ENCODE measurements around the gene ZSCAN10.

GRCh38 chr16:3042376-3042775 lies 56.7 kb downstream of the ZSCAN10 start:
- TF ChIP-seq CTCF (CRISPR knock-in tag; IDR thresholded peaks at IDR 0.05) (no peak), RFX3 (CRISPR knock-in tag; IDR thresholded peaks at IDR 0.05) (no peak), ZNF274 (CRISPR knock-in tag; IDR thresholded peaks at IDR 0.05) (no peak), NAIF1 (CRISPR knock-in tag; IDR thresholded peaks at IDR 0.05; ENCODE audit: borderline replicate concordance) (no peak), EED (CRISPR knock-in tag; IDR thresholded peaks at IDR 0.05) (no peak), BORCS8-MEF2B (CRISPR knock-in tag; IDR thresholded peaks at IDR 0.05) (no peak), POLR2AphosphoS5 (IDR thresholded peaks at IDR 0.05; ENCODE audit: low read depth, low read length) (no peak), ZSCAN30 (CRISPR knock-in tag; IDR thresholded peaks at IDR 0.05) (no peak), HOXA3 (CRISPR knock-in tag; IDR thresholded peaks at IDR 0.05) (no peak), PRDM4 (CRISPR knock-in tag; IDR thresholded peaks at IDR 0.05; ENCODE audit: borderline replicate concordance) (no peak), MXI1 (IDR thresholded peaks at IDR 0.05; ENCODE audit: borderline replicate concordance, low read depth, low read length) (no peak)
